ENCODE results near the gene LONP1. TPM values are rescaled to one million over a fixed set of nuclear protein-coding genes. Genes with fewer than 3 reads are reported as not detected.

LONP1 gene
- total RNA-seq, 1 donor from 2014 or later: 90.3 TPM

DNA sequence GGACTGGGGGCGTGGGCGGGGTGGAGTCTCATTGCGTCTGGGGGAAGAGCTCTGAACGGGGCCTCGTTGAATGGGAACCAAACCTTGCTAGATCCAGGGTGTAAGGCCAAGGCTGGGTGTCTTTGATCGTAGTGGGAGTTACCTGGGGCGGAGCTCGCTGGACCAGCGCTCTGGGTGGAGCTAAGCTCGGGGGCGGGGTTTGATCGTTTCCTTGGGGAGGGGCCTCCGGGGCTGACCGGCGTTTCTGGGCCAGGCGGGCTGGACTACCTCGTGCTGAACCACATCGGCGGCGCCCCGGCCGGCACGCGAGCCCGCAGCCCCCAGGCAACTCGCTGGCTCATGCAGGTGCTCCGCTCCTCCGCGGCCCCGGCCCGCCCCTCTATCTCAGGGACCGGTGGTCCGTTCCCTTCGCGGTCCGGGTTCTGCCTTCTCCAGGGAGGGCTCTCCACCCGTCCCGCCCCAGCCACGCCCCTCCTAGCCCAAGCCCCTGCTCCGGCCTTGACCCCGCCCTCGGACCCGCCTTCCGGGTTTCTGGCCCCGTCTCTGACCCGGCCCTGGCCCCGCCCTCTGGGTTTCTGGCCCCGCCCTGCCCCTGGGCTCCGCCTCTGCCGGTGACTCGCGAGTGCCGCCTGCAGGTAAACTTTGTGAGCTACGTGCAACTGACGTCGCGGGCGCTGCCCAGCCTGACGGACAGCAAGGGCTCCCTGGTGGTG lies 33.1 kb downstream of the LONP1 start:
- peak overlapping the region; percentile 79 for H3K4me3 Mint-ChIP-seq (ENCODE audit: unreplicated experiment)
- peak overlapping the region; percentile 59 for H3K27ac Mint-ChIP-seq (ENCODE audit: unreplicated experiment)
- no peaks in the 10 kb centered on the region for H3K27me3 Mint-ChIP-seq (ENCODE audit: unreplicated experiment)
- H3K9me3 Mint-ChIP-seq (ENCODE audit: unreplicated experiment): no peaks in the 10 kb centered on the region
- DNase-seq (ENCODE audit: extremely low spot score, unreplicated experiment): peak; percentile 99
- H3K36me3 Mint-ChIP-seq (ENCODE audit: unreplicated experiment): peaks cover 2% of the 10 kb centered on the region
- peak; percentile 87 for TF ChIP-seq CTCF (IDR thresholded peaks at IDR 0.05)
- peaks cover 23% of the 10 kb centered on the region for H3K4me1 Mint-ChIP-seq (ENCODE audit: unreplicated experiment)

GRCh38 chr19:5686326-5686646 lies 33.7 kb downstream of the LONP1 start:
- TF ChIP-seq CTCF (IDR thresholded peaks at IDR 0.05): no peak
- H3K27me3 Mint-ChIP-seq (ENCODE audit: unreplicated experiment): no peaks in the 10 kb centered on the region
- H3K36me3 Mint-ChIP-seq (ENCODE audit: unreplicated experiment): peaks cover 2% of the 10 kb centered on the region
- H3K4me3 Mint-ChIP-seq (ENCODE audit: unreplicated experiment): peak overlapping the region; percentile 79
- H3K27ac Mint-ChIP-seq (ENCODE audit: unreplicated experiment): peak overlapping the region; percentile 59
- no peaks in the 10 kb centered on the region for H3K9me3 Mint-ChIP-seq (ENCODE audit: unreplicated experiment)
- peaks cover 23% of the 10 kb centered on the region for H3K4me1 Mint-ChIP-seq (ENCODE audit: unreplicated experiment)
- DNase-seq (ENCODE audit: extremely low spot score, unreplicated experiment): no peak

GRCh38 chr19:5684694-5685430 lies 35.1 kb downstream of the LONP1 start:
- no peak overlapping the region for H3K27ac Mint-ChIP-seq (ENCODE audit: unreplicated experiment)
- no peak for TF ChIP-seq CTCF (IDR thresholded peaks at IDR 0.05)
- H3K4me3 Mint-ChIP-seq (ENCODE audit: unreplicated experiment): no peak overlapping the region
- no peaks in the 10 kb centered on the region for H3K27me3 Mint-ChIP-seq (ENCODE audit: unreplicated experiment)
- no peaks in the 10 kb centered on the region for H3K9me3 Mint-ChIP-seq (ENCODE audit: unreplicated experiment)
- H3K36me3 Mint-ChIP-seq (ENCODE audit: unreplicated experiment): no peaks in the 10 kb centered on the region
- DNase-seq (ENCODE audit: extremely low spot score, unreplicated experiment): no peak
- peaks cover 14% of the 10 kb centered on the region for H3K4me1 Mint-ChIP-seq (ENCODE audit: unreplicated experiment)

GRCh38 chr19:5683177-5683886 lies 36.6 kb downstream of the LONP1 start:
- no peak for TF ChIP-seq CTCF (IDR thresholded peaks at IDR 0.05)
- H3K4me3 Mint-ChIP-seq (ENCODE audit: unreplicated experiment): no peak overlapping the region
- H3K27me3 Mint-ChIP-seq (ENCODE audit: unreplicated experiment): no peaks in the 10 kb centered on the region
- peaks cover 22% of the 10 kb centered on the region for H3K4me1 Mint-ChIP-seq (ENCODE audit: unreplicated experiment)
- no peak overlapping the region for H3K27ac Mint-ChIP-seq (ENCODE audit: unreplicated experiment)
- DNase-seq (ENCODE audit: extremely low spot score, unreplicated experiment): no peak
- H3K9me3 Mint-ChIP-seq (ENCODE audit: unreplicated experiment): no peaks in the 10 kb centered on the region
- H3K36me3 Mint-ChIP-seq (ENCODE audit: unreplicated experiment): peaks cover 2% of the 10 kb centered on the region

DNA sequence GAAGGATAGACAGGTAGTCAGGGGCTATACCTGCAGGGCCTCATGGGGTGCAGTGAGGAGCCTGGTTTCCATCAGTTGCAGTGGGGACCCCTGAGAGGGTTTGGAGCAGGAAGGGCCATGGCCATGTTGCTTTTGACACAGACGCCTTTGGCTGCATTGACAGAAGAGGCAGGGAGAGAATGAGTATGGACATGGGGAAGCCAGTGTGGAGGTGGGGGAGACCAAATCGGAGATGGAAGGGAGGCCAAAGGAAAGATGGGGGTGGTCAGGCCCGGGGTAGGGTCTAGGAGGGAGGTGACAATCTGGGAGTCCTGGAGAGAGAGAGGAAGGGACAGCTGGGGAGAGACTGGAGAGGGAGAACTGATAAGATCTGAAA lies 37.9 kb downstream of the LONP1 start:
- peaks cover 22% of the 10 kb centered on the region for H3K4me1 Mint-ChIP-seq (ENCODE audit: unreplicated experiment)

More for the DNA sequence above, 37.9 kb downstream of the LONP1 start:
- H3K9me3 Mint-ChIP-seq (ENCODE audit: unreplicated experiment): no peaks in the 10 kb centered on the region
- no peak for TF ChIP-seq CTCF (IDR thresholded peaks at IDR 0.05)
- peaks cover 2% of the 10 kb centered on the region for H3K36me3 Mint-ChIP-seq (ENCODE audit: unreplicated experiment)
- no peaks in the 10 kb centered on the region for H3K27me3 Mint-ChIP-seq (ENCODE audit: unreplicated experiment)
- H3K4me3 Mint-ChIP-seq (ENCODE audit: unreplicated experiment): peak overlapping the region; percentile 91
- no peak for DNase-seq (ENCODE audit: extremely low spot score, unreplicated experiment)
- no peak overlapping the region for H3K27ac Mint-ChIP-seq (ENCODE audit: unreplicated experiment)

Measured in osteocyte (in vitro differentiated cells).